ENCODE measurements around the gene ASS1.

GRCh38 chr9:130417602-130418001 lies 27.2 kb upstream of the ASS1 start:
- TF ChIP-seq, protein P1, sequence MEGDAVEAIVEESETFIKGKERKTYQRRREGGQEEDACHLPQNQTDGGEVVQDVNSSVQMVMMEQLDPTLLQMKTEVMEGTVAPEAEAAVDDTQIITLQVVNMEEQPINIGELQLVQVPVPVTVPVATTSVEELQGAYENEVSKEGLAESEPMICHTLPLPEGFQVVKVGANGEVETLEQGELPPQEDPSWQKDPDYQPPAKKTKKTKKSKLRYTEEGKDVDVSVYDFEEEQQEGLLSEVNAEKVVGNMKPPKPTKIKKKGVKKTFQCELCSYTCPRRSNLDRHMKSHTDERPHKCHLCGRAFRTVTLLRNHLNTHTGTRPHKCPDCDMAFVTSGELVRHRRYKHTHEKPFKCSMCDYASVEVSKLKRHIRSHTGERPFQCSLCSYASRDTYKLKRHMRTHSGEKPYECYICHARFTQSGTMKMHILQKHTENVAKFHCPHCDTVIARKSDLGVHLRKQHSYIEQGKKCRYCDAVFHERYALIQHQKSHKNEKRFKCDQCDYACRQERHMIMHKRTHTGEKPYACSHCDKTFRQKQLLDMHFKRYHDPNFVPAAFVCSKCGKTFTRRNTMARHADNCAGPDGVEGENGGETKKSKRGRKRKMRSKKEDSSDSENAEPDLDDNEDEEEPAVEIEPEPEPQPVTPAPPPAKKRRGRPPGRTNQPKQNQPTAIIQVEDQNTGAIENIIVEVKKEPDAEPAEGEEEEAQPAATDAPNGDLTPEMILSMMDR (IDR thresholded peaks at IDR 0.05), result no peak
- TF ChIP-seq POLR2A (IDR thresholded peaks at IDR 0.05), result no peak

Measured in testis (tissue), 2 donors.